Measurements from ENCODE around the gene SLC5A10. TPM values are rescaled to one million over a fixed set of nuclear protein-coding genes. Genes with fewer than 3 reads are reported as not detected.
A peak's percentile ranks its signal among the peaks of the same experiment; 100 is the strongest.
"Not testable (repeated sequence)": the region's sequence is repeated elsewhere in the genome, so short reads cannot be mapped to it uniquely, and the experiment has no call there.

SLC5A10 gene
- total RNA-seq, 4 donors from 2014 or later, result not detected

GRCh38 chr17:19022747-19023146, 70.8 kb downstream of the SLC5A10 start:
- no peak for TF ChIP-seq CTCF (IDR thresholded peaks at IDR 0.05)
- no peak for DNase-seq (ENCODE audit: low spot score)
- ATAC-seq (ENCODE audit: low FRiP score), result no peak

DNA sequence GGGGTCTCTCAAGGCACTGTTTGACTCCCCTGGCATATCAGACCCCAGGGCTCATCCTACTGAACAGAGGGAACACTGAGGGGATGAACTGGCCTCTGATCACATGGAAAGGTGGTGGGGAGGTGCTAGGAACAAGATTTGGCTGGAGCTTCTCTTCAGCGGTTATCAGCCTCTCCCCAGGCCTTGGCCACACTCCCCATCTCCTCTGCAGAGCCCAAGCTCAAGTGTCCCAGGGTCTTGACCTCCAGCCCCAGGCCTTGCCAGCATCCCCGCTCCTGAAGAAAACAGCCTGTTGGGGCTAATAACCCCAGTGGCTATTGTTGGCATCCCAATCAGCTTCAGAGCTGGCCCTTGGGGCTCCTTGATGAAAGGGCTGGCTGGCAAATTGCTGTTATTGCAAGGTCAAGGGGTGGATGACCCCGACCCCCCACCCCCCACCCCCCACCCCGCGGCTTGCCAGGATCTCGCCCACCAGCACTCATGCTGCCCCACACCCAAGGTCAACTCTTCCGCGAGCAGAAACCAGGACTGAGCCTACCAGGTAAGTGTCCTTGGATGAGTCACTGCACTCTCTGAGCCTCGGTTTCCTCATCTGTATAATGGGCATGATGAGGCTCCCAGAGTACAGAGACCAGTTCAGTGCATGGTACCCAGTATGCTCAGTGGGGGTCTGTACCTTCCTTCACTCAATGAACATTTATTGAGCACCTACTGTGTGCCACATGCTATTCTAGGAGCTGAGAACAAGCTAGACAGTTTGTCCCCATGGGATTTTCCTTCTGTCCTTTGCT, 71.4 kb downstream of the SLC5A10 start:
- no peak for TF ChIP-seq CTCF (IDR thresholded peaks at IDR 0.05)
- no peak for DNase-seq (ENCODE audit: low spot score)

GRCh38 chr17:19024101-19025078, 72.4 kb downstream of the SLC5A10 start:
- DNase-seq (ENCODE audit: low spot score), result no peak
- TF ChIP-seq CTCF (IDR thresholded peaks at IDR 0.05), result no peak
- ATAC-seq (ENCODE audit: low FRiP score), result no peak

More for the DNA sequence above, 71.4 kb downstream of the SLC5A10 start:
- ATAC-seq (ENCODE audit: low FRiP score), result no peak

- ATAC-seq (ENCODE audit: low FRiP score); DNase-seq (ENCODE audit: low spot score): not testable (repeated sequence)
These were observed 76.7 kb downstream of the SLC5A10 start for GRCh38 chr17:19028671-19029070.

- DNase-seq (ENCODE audit: low spot score); ATAC-seq (ENCODE audit: low FRiP score): not testable (repeated sequence)
These were observed 77.8 kb downstream of the SLC5A10 start for GRCh38 chr17:19029740-19030139.

GRCh38 chr17:19030771-19031449, 78.9 kb downstream of the SLC5A10 start:
- DNase-seq (ENCODE audit: low spot score); ATAC-seq (ENCODE audit: low FRiP score): not testable (repeated sequence)

- DNase-seq (ENCODE audit: low spot score) (peak; percentile 39), ATAC-seq (ENCODE audit: low FRiP score) (peak; percentile 64)
These were observed 79.8 kb downstream of the SLC5A10 start for GRCh38 chr17:19031729-19032128.

DNA sequence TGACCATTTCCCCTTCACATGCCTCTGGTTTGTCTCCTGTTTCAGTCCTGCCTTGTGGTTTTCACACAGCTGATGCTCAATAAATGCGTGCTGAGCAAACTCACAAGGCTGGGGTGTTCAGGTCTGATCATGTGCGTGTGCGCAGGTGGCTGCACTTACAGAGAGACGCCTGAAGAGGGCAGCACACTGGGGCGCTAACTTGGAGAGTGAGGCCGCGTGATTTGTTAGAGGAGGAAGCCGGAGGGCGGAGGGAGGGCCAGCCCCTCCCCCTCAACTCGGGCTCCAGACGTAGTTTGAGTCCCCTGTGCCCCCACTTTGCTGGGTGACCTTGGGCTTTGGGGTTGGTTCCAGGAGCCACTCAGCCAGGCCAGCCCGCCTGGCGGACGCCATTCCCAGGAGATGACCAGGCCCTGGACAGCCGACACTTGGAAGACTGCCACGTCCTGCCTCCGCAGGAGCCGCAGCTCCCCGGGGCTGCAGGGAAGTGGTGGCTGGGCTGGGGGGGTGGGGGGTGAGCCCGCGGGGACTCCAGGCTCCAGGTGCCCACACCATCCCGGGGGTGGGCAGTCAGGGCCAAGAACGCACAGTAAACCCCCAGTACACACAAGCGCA, 80.5 kb downstream of the SLC5A10 start:
- peak; percentile 88 for ATAC-seq (ENCODE audit: low FRiP score)
- not testable (repeated sequence) for DNase-seq (ENCODE audit: low spot score)

DNA sequence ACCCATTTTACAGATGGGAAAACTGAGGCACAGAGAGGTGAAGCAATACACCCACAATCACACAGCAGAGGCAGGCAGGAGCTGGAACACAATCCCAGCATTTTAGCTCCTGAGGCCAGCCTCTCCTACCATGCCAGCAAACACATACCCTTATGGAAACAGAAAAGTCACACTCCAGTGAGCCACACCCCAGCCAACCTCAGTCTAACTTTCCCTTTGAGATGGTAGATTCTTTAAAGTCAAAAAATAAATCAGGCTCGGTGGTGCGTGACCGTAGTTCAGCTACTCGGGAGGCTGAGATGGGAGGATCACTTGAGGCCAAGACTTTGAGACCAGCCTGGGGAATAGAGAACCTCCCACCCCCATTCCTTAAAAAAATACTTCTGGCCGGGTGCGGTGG, 84.2 kb downstream of the SLC5A10 start:
- ATAC-seq (ENCODE audit: low FRiP score), result not testable (repeated sequence)

GRCh38 chr17:19037547-19037946, 85.6 kb downstream of the SLC5A10 start:
- DNase-seq (ENCODE audit: low spot score); ATAC-seq (ENCODE audit: low FRiP score): not testable (repeated sequence)

More for the DNA sequence above, 84.2 kb downstream of the SLC5A10 start:
- DNase-seq (ENCODE audit: low spot score), result not testable (repeated sequence)

GRCh38 chr17:19038007-19038406, 86.0 kb downstream of the SLC5A10 start:
- not testable (repeated sequence) for DNase-seq (ENCODE audit: low spot score)
- peak; percentile 60 for ATAC-seq (ENCODE audit: low FRiP score)

DNA sequence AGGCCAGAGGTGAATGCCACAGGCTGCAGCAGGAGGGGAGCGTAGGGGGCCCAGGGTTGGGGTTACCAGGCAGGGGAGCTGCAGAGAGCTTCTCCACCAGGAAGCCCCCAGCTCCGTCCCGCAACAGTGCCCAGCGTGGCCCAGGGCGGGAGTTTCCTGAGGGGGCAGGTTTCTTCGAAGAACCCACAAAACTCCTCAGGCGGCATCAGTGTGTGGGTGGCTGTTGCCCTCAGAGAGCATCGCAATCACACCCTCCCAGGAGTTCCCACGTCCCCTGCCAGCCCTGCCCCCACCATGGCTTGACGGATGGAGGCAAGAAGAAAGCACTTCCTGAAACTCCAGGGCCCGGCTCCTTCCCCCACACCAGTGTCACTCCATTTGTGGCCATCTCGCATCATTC, 86.8 kb downstream of the SLC5A10 start:
- ATAC-seq (ENCODE audit: low FRiP score); DNase-seq (ENCODE audit: low spot score): not testable (repeated sequence)

DNA sequence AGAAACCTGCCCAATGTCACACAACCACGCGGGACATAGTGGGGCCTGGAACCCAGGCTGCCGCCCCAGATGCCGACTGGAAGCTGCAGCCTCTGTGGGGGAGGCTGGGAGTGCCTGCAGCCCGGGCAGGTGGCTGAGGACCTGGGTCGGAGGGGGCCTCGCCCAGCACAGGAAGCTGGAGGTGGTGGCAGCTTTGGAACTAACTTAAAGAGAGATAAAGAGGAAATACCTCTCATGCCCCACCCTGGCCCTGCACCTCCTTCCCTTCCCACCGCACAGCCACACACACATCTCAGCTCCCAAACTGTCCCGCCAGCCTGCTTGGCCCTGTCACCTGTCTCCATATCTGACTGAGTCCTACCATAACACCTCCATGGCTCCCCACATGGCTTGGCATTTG, 88.4 kb downstream of the SLC5A10 start:
- ATAC-seq (ENCODE audit: low FRiP score); DNase-seq (ENCODE audit: low spot score): not testable (repeated sequence)

DNA sequence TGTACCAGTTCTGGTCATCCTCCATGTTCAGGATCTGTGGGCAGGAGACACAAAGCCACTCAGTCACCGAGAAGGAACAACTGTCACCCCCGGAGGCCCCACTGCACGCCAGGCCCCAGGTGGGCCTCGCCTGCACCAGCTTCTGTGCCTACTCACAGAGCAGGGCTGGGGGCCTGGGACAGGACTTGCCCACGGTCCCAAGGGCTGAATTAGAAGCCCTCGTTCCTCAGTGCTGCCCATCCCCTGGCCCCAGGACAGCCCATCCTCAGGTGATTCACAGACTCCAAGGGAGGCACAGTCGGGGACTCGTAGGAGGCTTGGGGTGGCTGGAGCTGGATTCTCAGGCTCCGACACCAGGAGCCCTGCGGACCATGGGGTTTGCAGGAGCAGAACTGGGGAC, 89.9 kb downstream of the SLC5A10 start:
- not testable (repeated sequence) for DNase-seq (ENCODE audit: low spot score); ATAC-seq (ENCODE audit: low FRiP score)

Data from omental fat pad (tissue), 4 donors.